Measurements from ENCODE around the gene C9.

- TF ChIP-seq CTCF (IDR thresholded peaks at IDR 0.05): no peak
- TF ChIP-seq POLR2A (IDR thresholded peaks at IDR 0.05): no peak
- TF ChIP-seq EP300 (IDR thresholded peaks at IDR 0.05; ENCODE audit: low read depth): no peak
- TF ChIP-seq POLR2AphosphoS5 (IDR thresholded peaks at IDR 0.05): no peak
Observed at GRCh38 chr5:39369123-39369815, 5.0 kb upstream of the C9 start.

All from transverse colon (tissue), 4 donors.